ENCODE measurements around the gene GPC5.

DNA sequence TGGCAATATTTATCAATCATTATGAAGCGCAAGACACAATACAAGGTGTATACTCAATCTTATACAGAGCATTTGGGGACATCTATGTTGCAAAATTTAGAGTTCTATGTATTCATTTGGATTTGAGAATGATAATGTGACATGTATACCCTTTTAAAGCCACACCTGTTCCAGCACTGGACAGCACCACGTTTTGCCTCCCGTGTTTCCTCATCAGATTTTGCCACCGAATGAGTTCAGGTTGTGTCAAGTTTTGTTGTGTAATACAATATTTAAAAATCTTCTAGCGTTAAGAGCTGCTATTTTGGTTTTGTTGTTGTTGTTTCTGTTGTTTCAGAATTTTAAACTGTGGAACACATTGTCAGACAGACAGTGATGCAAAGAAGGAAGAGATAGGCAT, 1259.9 kb downstream of the GPC5 start:
- TF ChIP-seq, protein P1, sequence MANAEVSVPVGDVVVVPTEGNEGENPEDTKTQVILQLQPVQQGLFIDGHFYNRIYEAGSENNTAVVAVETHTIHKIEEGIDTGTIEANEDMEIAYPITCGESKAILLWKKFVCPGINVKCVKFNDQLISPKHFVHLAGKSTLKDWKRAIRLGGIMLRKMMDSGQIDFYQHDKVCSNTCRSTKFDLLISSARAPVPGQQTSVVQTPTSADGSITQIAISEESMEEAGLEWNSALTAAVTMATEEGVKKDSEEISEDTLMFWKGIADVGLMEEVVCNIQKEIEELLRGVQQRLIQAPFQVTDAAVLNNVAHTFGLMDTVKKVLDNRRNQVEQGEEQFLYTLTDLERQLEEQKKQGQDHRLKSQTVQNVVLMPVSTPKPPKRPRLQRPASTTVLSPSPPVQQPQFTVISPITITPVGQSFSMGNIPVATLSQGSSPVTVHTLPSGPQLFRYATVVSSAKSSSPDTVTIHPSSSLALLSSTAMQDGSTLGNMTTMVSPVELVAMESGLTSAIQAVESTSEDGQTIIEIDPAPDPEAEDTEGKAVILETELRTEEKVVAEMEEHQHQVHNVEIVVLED (CRISPR knock-in tag; IDR thresholded peaks at IDR 0.05), result no peak
- TF ChIP-seq FOXM1 (IDR thresholded peaks at IDR 0.05; ENCODE audit: low read depth) (no peak), FOXM1 (CRISPR knock-in tag; IDR thresholded peaks at IDR 0.05; ENCODE audit: low read depth) (no peak), MTF1 (CRISPR knock-in tag; IDR thresholded peaks at IDR 0.05; ENCODE audit: borderline replicate concordance) (no peak), FOXJ3 (CRISPR knock-in tag; IDR thresholded peaks at IDR 0.05) (no peak), ZSCAN29 (IDR thresholded peaks at IDR 0.05) (no peak), MYC (IDR thresholded peaks at IDR 0.05; ENCODE audit: low read depth, low read length) (no peak), MYC (CRISPR knock-in tag; IDR thresholded peaks at IDR 0.05; ENCODE audit: borderline replicate concordance, low read depth) (no peak), MXI1 (IDR thresholded peaks at IDR 0.05; ENCODE audit: low read depth, low read length) (no peak), SP1 (CRISPR knock-in tag; IDR thresholded peaks at IDR 0.05) (no peak), RFX5 (IDR thresholded peaks at IDR 0.05; ENCODE audit: low read depth, low read length) (no peak), ARID2 (IDR thresholded peaks at IDR 0.05) (no peak), POLR2AphosphoS5 (IDR thresholded peaks at IDR 0.05; ENCODE audit: control insufficient read depth, insufficient read depth, low read depth, low read length) (no peak)
- TF ChIP-seq, protein P2, sequence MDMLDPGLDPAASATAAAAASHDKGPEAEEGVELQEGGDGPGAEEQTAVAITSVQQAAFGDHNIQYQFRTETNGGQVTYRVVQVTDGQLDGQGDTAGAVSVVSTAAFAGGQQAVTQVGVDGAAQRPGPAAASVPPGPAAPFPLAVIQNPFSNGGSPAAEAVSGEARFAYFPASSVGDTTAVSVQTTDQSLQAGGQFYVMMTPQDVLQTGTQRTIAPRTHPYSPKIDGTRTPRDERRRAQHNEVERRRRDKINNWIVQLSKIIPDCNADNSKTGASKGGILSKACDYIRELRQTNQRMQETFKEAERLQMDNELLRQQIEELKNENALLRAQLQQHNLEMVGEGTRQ (CRISPR knock-in tag; IDR thresholded peaks at IDR 0.05), result no peak
- TF ChIP-seq, protein P3, sequence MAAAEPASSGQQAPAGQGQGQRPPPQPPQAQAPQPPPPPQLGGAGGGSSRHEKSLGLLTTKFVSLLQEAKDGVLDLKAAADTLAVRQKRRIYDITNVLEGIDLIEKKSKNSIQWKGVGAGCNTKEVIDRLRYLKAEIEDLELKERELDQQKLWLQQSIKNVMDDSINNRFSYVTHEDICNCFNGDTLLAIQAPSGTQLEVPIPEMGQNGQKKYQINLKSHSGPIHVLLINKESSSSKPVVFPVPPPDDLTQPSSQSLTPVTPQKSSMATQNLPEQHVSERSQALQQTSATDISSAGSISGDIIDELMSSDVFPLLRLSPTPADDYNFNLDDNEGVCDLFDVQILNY (CRISPR knock-in tag; IDR thresholded peaks at IDR 0.05), result no peak
- TF ChIP-seq, protein P4, sequence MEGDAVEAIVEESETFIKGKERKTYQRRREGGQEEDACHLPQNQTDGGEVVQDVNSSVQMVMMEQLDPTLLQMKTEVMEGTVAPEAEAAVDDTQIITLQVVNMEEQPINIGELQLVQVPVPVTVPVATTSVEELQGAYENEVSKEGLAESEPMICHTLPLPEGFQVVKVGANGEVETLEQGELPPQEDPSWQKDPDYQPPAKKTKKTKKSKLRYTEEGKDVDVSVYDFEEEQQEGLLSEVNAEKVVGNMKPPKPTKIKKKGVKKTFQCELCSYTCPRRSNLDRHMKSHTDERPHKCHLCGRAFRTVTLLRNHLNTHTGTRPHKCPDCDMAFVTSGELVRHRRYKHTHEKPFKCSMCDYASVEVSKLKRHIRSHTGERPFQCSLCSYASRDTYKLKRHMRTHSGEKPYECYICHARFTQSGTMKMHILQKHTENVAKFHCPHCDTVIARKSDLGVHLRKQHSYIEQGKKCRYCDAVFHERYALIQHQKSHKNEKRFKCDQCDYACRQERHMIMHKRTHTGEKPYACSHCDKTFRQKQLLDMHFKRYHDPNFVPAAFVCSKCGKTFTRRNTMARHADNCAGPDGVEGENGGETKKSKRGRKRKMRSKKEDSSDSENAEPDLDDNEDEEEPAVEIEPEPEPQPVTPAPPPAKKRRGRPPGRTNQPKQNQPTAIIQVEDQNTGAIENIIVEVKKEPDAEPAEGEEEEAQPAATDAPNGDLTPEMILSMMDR (IDR thresholded peaks at IDR 0.05 in 2 of 3, conservative IDR thresholded peaks at IDR 0.05 in 1 of 3; ENCODE audit: insufficient read depth in 2 of 3, low read depth in 1 of 3, low read length in 3 of 3), result no peak
